ENCODE data around the gene NOSTRIN.

NOSTRIN gene

GRCh38 chr2:168758970-168759820 lies 43.2 kb upstream of the NOSTRIN start:
- Histone ChIP-seq H3F3A (ENCODE audit: low read depth) (no peaks in the 10 kb centered on the region), H3K4me2 (ENCODE audit: low read depth, low read length, poor library complexity, severe bottlenecking) (no peak overlapping the region)

GRCh38 chr2:168765401-168765800 lies 37.0 kb upstream of the NOSTRIN start:
- H3K9ac ChIP-seq (ENCODE audit: low read depth, low read length, poor library complexity, severe bottlenecking), result no peak overlapping the region
- no peak overlapping the region for H3K4me2 ChIP-seq (ENCODE audit: low read depth, low read length, poor library complexity, severe bottlenecking)
- H3K4me1 ChIP-seq (ENCODE audit: insufficient read depth, low read length, poor library complexity, severe bottlenecking), result no peaks in the 10 kb centered on the region
- H3K9me3 ChIP-seq (ENCODE audit: insufficient read depth, low read depth, low read length), result no peaks in the 10 kb centered on the region
- H3K27me3 ChIP-seq (ENCODE audit: insufficient read depth, low read length, poor library complexity, severe bottlenecking), result no peaks in the 10 kb centered on the region
- no peak overlapping the region for H2AFZ ChIP-seq (ENCODE audit: low read length)
- H3F3A ChIP-seq (ENCODE audit: low read depth), result no peaks in the 10 kb centered on the region
- peaks cover 14% of the 10 kb centered on the region; the same call in 1 of the 2 replicates for H3K36me3 ChIP-seq (ENCODE audit: insufficient read depth, low read length)
- H3K4me3 ChIP-seq (ENCODE audit: low read length, poor library complexity, severe bottlenecking), result no peak overlapping the region
- no peaks in the 10 kb centered on the region for H3K79me2 ChIP-seq (ENCODE audit: insufficient read depth, low read length)
- no peak for TF ChIP-seq EZH2phosphoT487 (IDR thresholded peaks at IDR 0.05; ENCODE audit: borderline replicate concordance)
- TF ChIP-seq CTCF (conservative IDR thresholded peaks at IDR 0.05; ENCODE audit: low read length), result no peak
- H4K20me1 ChIP-seq (ENCODE audit: insufficient read depth, low read length, poor library complexity, severe bottlenecking), result no peaks in the 10 kb centered on the region
- H3K9me2 ChIP-seq (replicated peaks; ENCODE audit: low read depth, low read length), result no peaks in the 10 kb centered on the region

More at GRCh38 chr2:168758970-168759820, 43.2 kb upstream of the NOSTRIN start:
- no peak overlapping the region for H3K4me3 ChIP-seq (ENCODE audit: low read length, poor library complexity, severe bottlenecking)
- no peaks in the 10 kb centered on the region for H3K36me3 ChIP-seq (ENCODE audit: insufficient read depth, low read length)
- TF ChIP-seq CTCF (conservative IDR thresholded peaks at IDR 0.05; ENCODE audit: low read length), result peak; percentile 76
- no peak for TF ChIP-seq EZH2phosphoT487 (IDR thresholded peaks at IDR 0.05; ENCODE audit: borderline replicate concordance)
- H4K20me1 ChIP-seq (ENCODE audit: insufficient read depth, low read length, poor library complexity, severe bottlenecking), result no peaks in the 10 kb centered on the region
- H3K27me3 ChIP-seq (ENCODE audit: insufficient read depth, low read length, poor library complexity, severe bottlenecking), result no peaks in the 10 kb centered on the region
- peaks cover 39% of the 10 kb centered on the region for H3K4me1 ChIP-seq (ENCODE audit: insufficient read depth, low read length, poor library complexity, severe bottlenecking)
- H3K79me2 ChIP-seq (ENCODE audit: insufficient read depth, low read length), result no peaks in the 10 kb centered on the region
- no peak overlapping the region for H2AFZ ChIP-seq (ENCODE audit: low read length)
- no peaks in the 10 kb centered on the region for H3K9me2 ChIP-seq (replicated peaks; ENCODE audit: low read depth, low read length)
- H3K9ac ChIP-seq (ENCODE audit: low read depth, low read length, poor library complexity, severe bottlenecking), result no peak overlapping the region
- no peaks in the 10 kb centered on the region for H3K9me3 ChIP-seq (ENCODE audit: insufficient read depth, low read depth, low read length)

GRCh38 chr2:168766600-168766999 lies 35.8 kb upstream of the NOSTRIN start:
- H3K9me3 ChIP-seq (ENCODE audit: insufficient read depth, low read depth, low read length), result no peaks in the 10 kb centered on the region
- no peaks in the 10 kb centered on the region for H3K4me1 ChIP-seq (ENCODE audit: insufficient read depth, low read length, poor library complexity, severe bottlenecking)
- no peaks in the 10 kb centered on the region for H3F3A ChIP-seq (ENCODE audit: low read depth)
- no peaks in the 10 kb centered on the region for H3K79me2 ChIP-seq (ENCODE audit: insufficient read depth, low read length)
- no peak overlapping the region for H2AFZ ChIP-seq (ENCODE audit: low read length)
- no peak overlapping the region for H3K4me2 ChIP-seq (ENCODE audit: low read depth, low read length, poor library complexity, severe bottlenecking)
- H3K9me2 ChIP-seq (replicated peaks; ENCODE audit: low read depth, low read length), result no peaks in the 10 kb centered on the region
- TF ChIP-seq CTCF (conservative IDR thresholded peaks at IDR 0.05; ENCODE audit: low read length) (no peak), EZH2phosphoT487 (IDR thresholded peaks at IDR 0.05; ENCODE audit: borderline replicate concordance) (no peak)
- H3K9ac ChIP-seq (ENCODE audit: low read depth, low read length, poor library complexity, severe bottlenecking), result no peak overlapping the region
- no peaks in the 10 kb centered on the region for H3K27me3 ChIP-seq (ENCODE audit: insufficient read depth, low read length, poor library complexity, severe bottlenecking)
- no peak overlapping the region for H3K4me3 ChIP-seq (ENCODE audit: low read length, poor library complexity, severe bottlenecking)
- no peaks in the 10 kb centered on the region for H4K20me1 ChIP-seq (ENCODE audit: insufficient read depth, low read length, poor library complexity, severe bottlenecking)
- H3K36me3 ChIP-seq (ENCODE audit: insufficient read depth, low read length), result peaks cover 14% of the 10 kb centered on the region; the same call in 1 of the 2 replicates
